Motor neuron (in vitro differentiated cells): ENCODE results near the gene PPL. TPM values are rescaled to one million over a fixed set of nuclear protein-coding genes. Genes with fewer than 3 reads are reported as not detected.
A peak's percentile ranks its signal among the peaks of the same experiment; 100 is the strongest.

Experiments used
- ATAC-seq, 8 experiments: fragments of 200-7000 bp; cut with Tn5 transposase; replicated peaks in 6 of 8; 2 replicates each; pipeline ENCODE4 v1.8.0; 2021; ENCODE audit warnings: mild to moderate bottlenecking in 8 of 8, moderate library complexity in 8 of 8
- H3K27ac ChIP-seq, 2 donors: fragments of 250-450 bp; sonication (Bioruptor Pico); 2 replicates each; pipeline ENCODE4 v1.9.0; 2021; ENCODE audit warnings: antibody characterized with exemption in 2 of 2, mild to moderate bottlenecking in 2 of 2, moderate library complexity in 1 of 2
- H3K4me1 ChIP-seq, 2 donors: fragments of 250-450 bp; sonication (Bioruptor Pico); replicated peaks in 1 of 2; 2 replicates each; pipeline ENCODE4 v1.6.1; 2021; ENCODE audit warnings: antibody characterized with exemption in 2 of 2, mild to moderate bottlenecking in 2 of 2, moderate library complexity in 1 of 2
- H3K4me3 ChIP-seq, 5 donors: fragments of 250-450 bp; sonication (Bioruptor Pico); 2 replicates each; pipeline ENCODE4 v1.9.0; 2021; ENCODE audit warnings: antibody characterized with exemption in 5 of 5, mild to moderate bottlenecking in 5 of 5, moderate library complexity in 4 of 5
- WGBS, 10 experiments: fragments of 450-650 bp; shearing (Covaris generic); methylation state at CpG; one replicate each; pipeline ENCODE4 v1.0.0; 2022; 5-methylcytosine and 5-hydroxymethylcytosine counted together
- in situ Hi-C, 9 experiments: fragments of 400-800 bp; cut with MboI; loops; one replicate each; pipeline ENCODE4 v1.15.0; 2021; ENCODE audit warnings: low sequenced_read_pairs in 9 of 9, low pct_unique_long_range_greater_than_20kb in 2 of 9; ENCODE audit not compliant: unreplicated experiment in 9 of 9
- total RNA-seq, 8 experiments: library from RNA; unstranded; fragments of 300-600 nt; gene quantifications; 2 replicates each; pipeline versions ENCODE4 v1.2.3 to v1.2.4, GENCODE V29; 2022

The PPL gene
- total RNA-seq, 8 experiments from 2014 or later, result 0.92 to 357 (median 3.6) TPM

DNA sequence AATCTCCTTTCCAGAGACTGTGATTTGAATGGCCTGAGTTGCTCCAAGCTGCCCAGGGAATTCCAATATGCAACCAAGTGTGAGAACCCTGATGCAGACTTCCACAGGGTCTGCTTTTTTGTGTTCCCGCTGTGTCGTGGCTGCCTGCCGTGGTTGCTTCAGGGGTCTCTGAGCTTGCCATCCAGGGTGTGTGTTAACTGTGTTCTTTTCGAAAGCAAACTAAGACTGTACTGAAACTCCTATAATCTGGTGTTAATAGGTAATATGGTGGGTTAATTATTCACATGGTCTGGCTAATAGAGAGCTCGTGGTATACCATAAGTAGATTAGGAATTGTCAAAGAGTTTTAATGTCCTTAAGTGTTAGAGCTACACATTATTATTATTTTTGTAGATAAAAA is 68.9 kb downstream of the PPL start:
- H3K4me3 ChIP-seq, result no peak overlapping the region
- H3K27ac ChIP-seq, result no peak overlapping the region
- ATAC-seq, result no peak
- WGBS, 10 experiments, result 73 to 100% (median 89%) methylated on average over 1 to 4 of the region's 5 CpGs; no CpG with 5 or more reads in 3 of the 10 experiments
- no peaks in the 10 kb centered on the region for H3K4me1 ChIP-seq
- in situ Hi-C loops, result no loop called here

DNA sequence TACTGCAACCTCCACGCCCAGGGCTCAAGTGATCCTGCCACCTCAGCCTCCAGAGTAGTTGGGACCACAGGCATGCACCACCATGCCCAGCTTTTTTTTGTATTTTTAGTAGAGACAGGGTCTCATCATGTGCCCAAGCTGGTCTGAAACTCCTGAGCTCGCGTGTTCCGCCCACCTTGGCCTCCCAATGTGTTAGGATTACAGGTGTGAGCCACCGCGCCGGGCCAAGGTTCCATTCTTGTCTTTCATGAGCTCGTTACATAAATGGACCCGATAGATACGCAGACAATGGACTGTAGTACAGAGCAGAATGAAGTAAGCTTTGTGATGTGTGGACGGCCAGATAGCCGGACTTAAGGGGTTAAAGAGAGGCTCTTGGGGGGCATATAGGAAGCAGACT is 70.4 kb downstream of the PPL start:
- no peak overlapping the region for H3K27ac ChIP-seq
- no peak overlapping the region for H3K4me3 ChIP-seq
- 80 to 100% (median 98%) methylated on average over 1 to 10 of the region's 12 CpGs; no CpG with 5 or more reads in 1 of the 10 experiments for WGBS, 10 experiments
- ATAC-seq, result no peak
- in situ Hi-C loops, result no loop called here
- no peaks in the 10 kb centered on the region for H3K4me1 ChIP-seq

DNA sequence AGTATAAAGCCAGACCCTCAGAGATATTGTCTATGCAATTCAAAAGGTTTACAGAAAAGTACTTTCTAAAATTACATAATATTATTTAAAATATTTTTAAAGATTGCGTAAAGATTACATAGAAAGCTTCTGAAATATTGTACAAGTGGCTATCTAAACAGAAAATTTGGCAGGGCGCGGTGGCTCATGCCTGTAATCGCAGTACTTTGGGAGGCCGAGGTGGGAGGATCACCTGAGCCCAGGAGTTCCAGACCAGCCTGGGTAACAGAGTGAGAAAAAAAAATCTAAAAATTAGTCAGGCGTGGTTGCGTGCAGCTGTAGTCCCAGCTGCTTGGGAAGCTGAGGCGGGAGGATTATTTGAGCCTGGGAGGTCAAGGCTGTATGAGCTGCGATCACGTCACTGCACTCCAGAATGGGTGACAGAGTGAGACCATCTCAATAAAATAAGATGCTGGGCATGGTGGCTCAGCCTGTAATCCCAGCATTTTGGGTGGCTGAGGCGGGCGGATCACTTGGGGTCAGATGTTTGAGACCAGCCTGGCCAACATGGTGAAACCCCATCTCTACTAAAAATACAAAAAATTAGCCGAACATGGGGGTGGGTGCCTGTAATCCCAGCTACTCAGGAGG is 71.6 kb downstream of the PPL start:
- no peak overlapping the region for H3K27ac ChIP-seq
- ATAC-seq, result no peak
- H3K4me1 ChIP-seq, result no peaks in the 10 kb centered on the region
- in situ Hi-C loops, result no loop called here
- H3K4me3 ChIP-seq, result no peak overlapping the region
- 80 to 100% (median 98%) methylated on average over 2 to 9 of the region's 13 CpGs; no CpG with 5 or more reads in 1 of the 10 experiments for WGBS, 10 experiments

DNA sequence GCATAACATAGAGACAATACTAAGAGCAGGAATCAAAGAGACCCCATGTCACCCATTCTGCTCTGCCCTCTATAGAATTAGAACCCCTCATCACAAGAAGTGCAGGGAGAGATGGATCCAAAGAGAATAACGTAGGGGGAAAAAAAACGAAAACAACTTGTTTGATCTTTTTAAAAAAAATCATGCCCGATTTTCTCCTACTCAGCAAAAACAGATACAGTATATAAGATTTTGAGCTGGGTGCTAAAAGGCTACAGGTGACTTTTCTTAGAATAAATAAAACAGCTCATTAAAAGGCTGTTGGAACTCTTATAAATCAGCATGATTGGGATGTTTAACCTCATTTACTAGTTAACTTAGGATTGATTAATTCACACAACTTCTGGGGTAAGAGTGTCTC is 72.2 kb downstream of the PPL start:
- H3K27ac ChIP-seq, result no peak overlapping the region
- WGBS, 10 experiments, result 48 to 100% (median 85%) methylated on average over 1 to 3 of the region's 3 CpGs; no CpG with 5 or more reads in 1 of the 10 experiments
- ATAC-seq, result no peak
- H3K4me1 ChIP-seq, result no peaks in the 10 kb centered on the region
- H3K4me3 ChIP-seq, result no peak overlapping the region
- in situ Hi-C loops, result no loop called here

DNA sequence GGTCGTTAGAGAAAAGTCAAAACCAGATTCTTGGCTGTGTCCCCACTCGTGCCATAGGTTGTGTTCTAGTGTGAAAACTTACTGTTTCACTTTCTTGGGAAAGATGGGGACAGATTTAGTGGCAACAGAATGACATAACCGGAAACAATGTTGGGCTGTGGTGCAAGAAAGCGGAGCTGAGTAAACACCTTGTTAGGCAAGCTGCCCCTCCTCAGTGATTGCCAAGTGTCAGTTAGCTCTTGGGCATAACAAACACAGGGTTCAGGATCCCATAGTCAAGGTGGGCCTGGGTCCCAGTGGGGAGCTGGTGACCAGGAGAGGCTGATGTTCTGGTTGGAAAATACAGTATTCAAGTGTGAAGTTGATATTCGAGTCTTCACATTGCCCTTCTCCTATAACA is 74.3 kb downstream of the PPL start:
- Histone ChIP-seq H3K4me3 (no peak overlapping the region), H3K27ac (no peak overlapping the region), H3K4me1 (no peaks in the 10 kb centered on the region)
- in situ Hi-C loops, result no loop called here
- 69 to 100% (median 88%) methylated on average over 1 to 5 of the region's 5 CpGs for whole genome bisulfite sequencing, 10 experiments
- no peak for ATAC-seq

DNA sequence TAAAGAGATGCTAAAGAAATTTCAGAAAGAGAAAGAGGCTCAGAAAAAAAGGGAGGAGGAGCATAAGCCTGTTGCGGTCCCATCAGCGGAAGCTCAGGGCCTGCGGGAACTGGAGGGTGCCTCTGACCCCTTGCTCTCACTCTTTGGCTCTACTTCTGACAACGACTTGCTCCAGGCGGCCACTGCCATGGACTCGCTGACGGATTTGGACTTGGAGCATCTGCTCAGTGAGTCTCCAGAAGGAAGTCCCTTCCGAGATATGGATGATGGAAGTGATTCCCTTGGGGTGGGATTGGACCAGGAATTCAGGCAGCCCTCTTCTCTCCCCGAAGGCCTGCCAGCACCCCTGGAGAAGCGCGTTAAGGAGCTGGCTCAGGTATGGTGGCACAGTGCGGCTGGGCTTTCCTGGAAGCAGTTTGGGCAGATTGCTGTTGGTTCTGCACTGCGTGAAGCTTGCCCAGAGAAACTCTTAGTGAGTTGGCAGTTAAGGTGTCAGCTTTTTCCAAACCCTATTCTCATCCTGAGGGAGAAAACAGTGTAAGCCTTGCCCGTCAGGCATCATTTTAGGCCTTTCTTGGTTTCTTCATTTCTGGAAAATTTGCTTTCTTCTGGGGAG is 76.1 kb downstream of the PPL start:
- in situ Hi-C loops, result no loop called here
- no peaks in the 10 kb centered on the region for H3K4me1 ChIP-seq
- H3K4me3 ChIP-seq, result no peak overlapping the region
- WGBS, 10 experiments, result 89 to 100% (median 96%) methylated on average over 3 to 7 of the region's 14 CpGs; no CpG with 5 or more reads in 1 of the 10 experiments
- ATAC-seq, result no peak
- H3K27ac ChIP-seq, result no peak overlapping the region

DNA sequence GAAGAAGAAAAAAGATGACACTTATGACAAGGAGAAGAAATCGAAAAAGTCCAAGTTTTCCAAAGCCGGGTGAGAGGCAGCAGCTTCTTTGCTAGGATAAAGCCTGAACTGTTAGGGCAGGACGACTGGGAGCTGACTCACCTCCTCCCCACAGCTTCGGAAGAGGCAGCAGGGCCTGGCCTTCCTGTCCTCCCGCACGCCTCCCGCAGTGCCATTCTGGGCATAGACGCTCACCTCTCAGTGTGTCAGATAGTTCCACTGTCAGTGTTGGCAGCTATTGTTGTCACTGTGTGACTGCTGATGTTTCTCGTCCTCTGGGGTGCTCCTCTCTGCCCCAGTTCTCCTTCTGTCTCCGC is 77.1 kb downstream of the PPL start:
- 67 to 100% (median 87%) methylated on average over 1 to 8 of the region's 10 CpGs; no CpG with 5 or more reads in 3 of the 10 experiments for WGBS, 10 experiments
- in situ Hi-C loops, result no loop called here
- no peak for ATAC-seq

DNA sequence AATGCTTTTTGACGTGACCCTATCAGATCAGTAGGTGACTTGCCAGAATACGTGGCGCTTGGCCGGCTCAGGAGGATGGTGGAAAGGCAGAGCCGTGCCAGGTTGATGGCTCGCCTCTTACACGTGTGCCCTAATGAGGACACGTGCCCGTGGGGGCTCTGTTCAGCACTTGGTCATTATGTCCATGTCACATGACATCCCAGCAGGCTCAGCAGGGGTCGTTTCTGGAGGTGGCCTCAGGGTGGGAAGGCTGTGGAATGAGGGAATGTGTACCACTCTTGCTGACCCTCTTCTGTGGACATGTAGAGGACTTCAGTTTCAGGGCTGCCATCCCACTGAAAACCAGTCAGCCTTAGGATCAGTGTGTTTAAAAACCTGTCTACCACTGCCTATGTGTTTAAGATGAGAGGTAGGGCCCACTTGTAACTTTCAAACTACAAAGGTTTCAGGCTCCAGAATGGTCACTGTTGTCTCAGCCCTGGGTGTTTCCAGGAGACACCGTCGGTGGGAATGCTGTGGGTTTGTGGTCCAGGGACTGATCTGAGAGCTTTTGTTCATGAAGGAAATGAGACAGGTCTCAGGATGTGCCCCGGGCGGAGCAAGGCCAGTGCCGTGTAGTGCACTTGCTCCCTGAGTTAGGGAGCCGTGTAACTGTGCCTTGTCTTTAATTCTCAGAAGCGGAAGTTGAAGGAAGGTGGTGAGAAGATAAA is 77.6 kb downstream of the PPL start:
- no peak overlapping the region for H3K27ac ChIP-seq
- in situ Hi-C loops, result no loop called here
- ATAC-seq, result no peak

More for the DNA sequence above, 77.1 kb downstream of the PPL start:
- no peak overlapping the region for H3K4me3 ChIP-seq
- no peaks in the 10 kb centered on the region for H3K4me1 ChIP-seq
- H3K27ac ChIP-seq, result no peak overlapping the region

DNA sequence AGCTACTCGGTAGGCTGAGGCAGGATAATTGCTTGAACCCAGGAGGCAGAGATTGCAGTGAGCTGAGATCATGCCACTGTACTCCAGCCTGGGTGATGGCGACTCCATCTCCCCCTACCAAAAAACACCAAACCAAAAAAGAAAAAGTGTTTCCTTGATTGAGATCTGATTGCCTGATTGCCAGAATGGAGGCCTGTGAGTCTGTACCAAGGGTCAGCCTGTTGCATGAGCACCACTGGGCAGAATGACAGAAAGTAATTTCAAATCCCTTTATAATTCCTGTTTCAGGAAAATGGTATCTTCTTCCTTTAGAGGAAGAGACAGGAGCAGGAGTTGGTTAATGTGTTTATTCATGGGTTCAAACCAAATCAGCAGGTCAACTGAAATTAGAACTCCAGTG is 81.1 kb downstream of the PPL start:
- H3K27ac ChIP-seq, result no peak overlapping the region
- WGBS, 10 experiments, result 25 to 100% (median 100%) methylated on average over 1 of the region's 2 CpGs; no CpG with 5 or more reads in 4 of the 10 experiments
- ATAC-seq, result no peak
- in situ Hi-C loops, result no loop called here
- peaks cover 2 to 4% of the 10 kb centered on the region in 2 donors for H3K4me1 ChIP-seq
- H3K4me3 ChIP-seq, result no peak overlapping the region

More for the DNA sequence above, 77.6 kb downstream of the PPL start:
- 83 to 100% (median 95%) methylated on average over 1 to 14 of the region's 17 CpGs; no CpG with 5 or more reads in 2 of the 10 experiments for WGBS, 10 experiments
- Histone ChIP-seq H3K4me1 (no peaks in the 10 kb centered on the region), H3K4me3 (no peak overlapping the region)

DNA sequence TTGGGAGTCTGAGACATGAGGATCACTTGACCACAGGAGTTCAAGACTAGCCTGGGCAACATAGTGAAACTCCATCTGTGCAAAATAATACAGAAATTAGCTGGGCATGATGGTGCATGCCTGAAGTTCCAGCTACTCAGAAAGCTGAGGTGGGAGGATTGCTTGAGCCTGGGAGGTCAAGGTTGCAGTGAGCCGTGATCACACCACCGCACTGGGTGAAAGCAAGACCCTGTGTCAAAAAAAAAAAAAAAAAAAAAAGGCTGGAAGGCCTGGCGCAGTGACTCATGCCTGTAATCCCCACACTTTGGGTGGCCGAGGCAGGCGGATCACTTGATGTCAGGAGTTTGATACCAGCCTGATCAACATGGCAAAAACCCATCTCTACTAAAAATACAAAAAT is 81.6 kb downstream of the PPL start:
- in situ Hi-C loops, result no loop called here
- Histone ChIP-seq H3K4me1 (peaks cover 2 to 4% of the 10 kb centered on the region in 2 donors), H3K4me3 (no peak overlapping the region), H3K27ac (no peak overlapping the region)
- ATAC-seq, result no peak
- 80 to 100% (median 100%) methylated on average over 1 to 5 of the region's 5 CpGs; no CpG with 5 or more reads in 2 of the 10 experiments for WGBS, 10 experiments

DNA sequence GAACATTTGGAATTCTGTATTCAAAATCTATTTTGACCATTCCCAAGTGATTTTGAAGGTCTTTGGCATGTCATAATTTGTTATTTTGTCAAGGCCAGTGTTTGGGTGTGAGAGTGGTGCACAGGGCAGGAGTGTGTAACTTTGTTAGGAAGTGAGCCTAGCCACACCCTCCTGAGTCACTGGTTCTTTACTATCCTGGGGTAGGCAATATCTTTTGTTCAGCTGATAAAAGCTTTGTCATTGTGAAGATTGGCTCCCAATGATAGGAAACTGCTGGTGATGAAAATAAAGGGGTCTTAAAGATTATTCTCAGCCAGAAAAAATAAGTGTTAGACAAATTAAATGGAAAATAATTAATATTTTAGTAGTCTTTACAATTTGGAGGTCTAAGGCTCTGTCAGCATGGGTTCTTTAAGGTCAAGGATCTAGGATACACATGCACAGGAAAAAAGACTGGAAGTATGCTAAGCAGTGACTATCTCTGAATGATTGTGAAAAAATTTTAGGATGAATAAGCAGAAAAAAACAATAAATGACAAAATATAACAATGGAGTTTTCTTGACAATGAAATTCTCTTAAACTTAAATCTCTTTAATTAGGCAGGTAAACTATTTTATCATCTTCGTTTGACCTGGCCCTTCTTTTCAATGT is 84.6 kb downstream of the PPL start:
- WGBS, 10 experiments, result 20 to 100% (median 83%) methylated on average over 1 of the region's 1 CpG; no CpG with 5 or more reads in 1 of the 10 experiments
- ATAC-seq, result peak in 3 of 8 experiments; percentile 17 to 40 (median 31)
- no peak overlapping the region for H3K27ac ChIP-seq
- peaks cover 15 to 24% of the 10 kb centered on the region in 2 donors for H3K4me1 ChIP-seq
- in situ Hi-C loops, result no loop called here
- H3K4me3 ChIP-seq, result no peak overlapping the region

DNA sequence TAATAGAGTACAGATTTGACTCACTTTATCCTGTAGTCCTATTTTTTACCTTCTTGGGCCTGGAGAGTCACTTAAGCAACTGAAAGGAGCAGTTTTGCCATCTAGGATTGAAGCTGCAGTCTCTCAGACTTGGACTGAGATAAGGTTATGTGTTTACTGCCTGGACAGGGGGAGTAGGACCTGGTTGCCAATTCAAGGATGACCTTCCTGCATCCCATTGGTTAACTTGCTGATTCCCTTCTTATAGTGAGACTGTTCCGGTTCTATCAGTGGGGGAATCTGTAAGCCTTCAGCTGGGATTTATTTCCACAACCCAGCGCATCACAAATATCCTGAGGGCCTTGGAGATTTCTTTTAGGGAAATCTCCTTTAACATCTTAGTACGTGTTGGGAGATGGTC is 86.7 kb downstream of the PPL start:
- in situ Hi-C loops, result no loop called here
- Histone ChIP-seq H3K4me1 (peaks cover 20 to 34% of the 10 kb centered on the region in 2 donors), H3K4me3 (no peak overlapping the region), H3K27ac (no peak overlapping the region)
- ATAC-seq, result no peak
- WGBS, 10 experiments, result 5 to 100% (median 70%) methylated on average over 1 to 3 of the region's 3 CpGs; no CpG with 5 or more reads in 1 of the 10 experiments
